ENCODE data around the gene SH3RF3. TPM values are rescaled to one million over a fixed set of nuclear protein-coding genes. Genes with fewer than 3 reads are reported as not detected.
"Not testable (repeated sequence)": the region's sequence is repeated elsewhere in the genome, so short reads cannot be mapped to it uniquely, and the experiment has no call there.

SH3RF3 gene
- polyA plus RNA-seq, 12 donors = 3.3 to 7.5 (median 4.7) TPM; not detected in 1

DNA sequence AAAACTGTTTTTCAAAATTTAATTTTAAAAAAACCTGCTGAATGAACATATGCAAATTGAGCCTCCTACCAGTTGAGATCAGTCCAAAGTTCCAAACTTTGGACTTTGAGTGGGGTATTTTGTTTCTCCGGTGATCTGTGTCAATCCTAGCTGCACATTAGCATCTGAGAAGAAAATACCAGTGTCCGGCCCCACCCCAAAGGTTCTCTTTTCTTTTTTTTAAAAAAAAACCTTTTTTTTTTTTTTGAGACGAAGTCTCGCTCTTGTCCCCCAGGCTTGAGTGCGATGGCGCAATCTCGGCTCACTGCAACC lies 393.0 kb downstream of the SH3RF3 start:
- no peak for DNase-seq

DNA sequence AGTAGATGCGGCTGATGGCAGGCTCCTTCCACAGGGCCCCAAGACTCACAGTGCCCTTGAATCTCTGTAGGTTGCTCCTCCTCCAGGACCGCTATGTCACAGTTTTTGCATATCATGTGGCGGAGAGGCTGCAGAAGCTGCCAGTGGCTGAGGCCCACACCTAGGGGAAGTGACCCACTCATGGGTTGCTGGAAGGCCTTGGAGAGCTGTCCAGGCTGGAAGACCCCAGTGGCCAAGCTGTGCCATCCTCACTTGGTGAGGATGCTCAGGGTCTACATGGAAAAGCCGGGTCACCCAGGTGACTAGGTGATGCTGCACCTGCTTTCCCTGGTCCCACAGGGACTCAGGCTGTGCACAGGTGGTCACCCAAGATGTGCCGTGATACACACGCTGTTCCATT lies 394.1 kb downstream of the SH3RF3 start:
- DNase-seq = no peak

DNA sequence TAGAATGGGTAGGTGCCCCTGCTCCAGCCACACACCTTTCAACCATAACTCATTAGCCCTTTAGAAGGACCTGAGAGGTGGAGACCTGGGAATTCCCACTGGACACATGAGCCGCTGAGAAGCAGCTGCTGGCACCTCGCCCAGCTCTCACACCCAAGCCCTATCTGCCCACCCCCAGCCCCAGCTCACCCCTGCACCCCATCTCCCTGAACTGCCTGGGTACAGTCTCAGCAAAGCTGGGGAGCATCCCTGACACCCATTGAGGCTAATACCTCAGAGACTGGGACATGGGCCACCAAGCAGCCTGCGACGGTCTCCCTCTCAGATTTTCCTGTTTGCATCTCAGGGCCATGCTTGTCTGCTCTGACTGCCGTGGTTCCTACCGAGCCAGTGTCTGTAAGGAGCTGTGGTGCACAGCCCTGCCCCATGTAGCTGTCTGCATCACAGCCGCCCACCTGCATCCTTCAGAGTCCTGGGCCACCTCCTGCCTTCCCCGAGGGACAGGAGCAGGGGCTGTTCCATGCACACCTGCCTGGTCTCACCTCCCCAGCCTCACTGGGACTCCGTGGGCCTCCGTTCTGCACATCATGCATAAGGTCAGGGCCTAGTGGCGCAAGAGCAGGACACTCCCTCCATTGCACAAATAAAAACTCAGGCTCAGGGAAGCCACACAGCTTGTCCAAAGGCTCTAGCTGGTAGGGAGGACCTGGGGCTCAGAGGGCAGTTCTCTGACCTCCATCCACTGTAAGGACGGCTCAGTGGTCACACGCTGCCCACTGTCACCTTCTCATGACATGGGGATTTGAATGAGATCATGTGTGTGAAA lies 394.7 kb downstream of the SH3RF3 start:
- DNase-seq = no peak

DNA sequence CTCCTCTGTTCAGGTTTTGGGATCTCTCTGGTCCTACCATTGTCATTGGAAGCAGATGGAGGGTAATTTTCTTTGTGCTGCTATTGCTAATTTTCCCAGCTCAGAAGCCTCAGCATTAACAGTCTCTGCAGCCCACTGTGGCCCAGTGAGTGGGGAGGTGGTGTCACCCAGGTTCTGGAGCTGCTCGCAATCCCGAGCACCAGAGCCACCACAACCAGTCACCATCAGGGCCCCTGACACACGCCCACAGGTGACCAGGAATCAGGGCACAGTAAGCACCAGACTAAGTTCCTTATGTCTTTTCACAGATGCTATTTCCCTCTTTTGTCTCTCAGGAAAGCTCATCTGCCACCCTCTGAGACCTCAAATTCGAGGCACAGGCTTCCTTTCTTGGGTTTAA lies 396.8 kb downstream of the SH3RF3 start:
- no peak for DNase-seq

DNA sequence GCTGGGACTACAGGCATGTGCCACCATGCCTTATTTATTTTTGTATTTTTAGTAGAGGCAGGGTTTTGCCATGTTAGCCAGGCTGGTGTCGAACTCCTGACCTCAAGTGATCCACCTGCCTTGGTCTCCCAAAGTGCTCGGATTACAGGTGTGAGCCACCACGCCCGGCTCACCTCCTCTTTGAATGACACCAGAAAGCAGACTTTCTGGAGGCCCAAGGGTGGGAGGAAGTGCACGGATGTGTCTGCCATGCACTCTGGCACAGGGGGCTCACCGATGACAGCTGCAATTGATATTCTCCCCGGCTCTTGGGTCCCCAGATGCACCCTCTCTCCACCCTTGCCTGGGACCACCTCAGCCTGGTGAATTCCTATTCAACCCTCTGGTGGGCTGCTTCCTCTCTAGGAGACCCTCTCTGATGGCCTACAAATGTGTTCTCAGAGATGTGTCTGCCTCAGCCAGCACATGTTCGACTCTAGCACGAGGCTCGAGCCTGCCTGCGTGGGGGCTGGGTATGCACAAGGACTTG lies 397.5 kb downstream of the SH3RF3 start:
- no peak for DNase-seq

DNA sequence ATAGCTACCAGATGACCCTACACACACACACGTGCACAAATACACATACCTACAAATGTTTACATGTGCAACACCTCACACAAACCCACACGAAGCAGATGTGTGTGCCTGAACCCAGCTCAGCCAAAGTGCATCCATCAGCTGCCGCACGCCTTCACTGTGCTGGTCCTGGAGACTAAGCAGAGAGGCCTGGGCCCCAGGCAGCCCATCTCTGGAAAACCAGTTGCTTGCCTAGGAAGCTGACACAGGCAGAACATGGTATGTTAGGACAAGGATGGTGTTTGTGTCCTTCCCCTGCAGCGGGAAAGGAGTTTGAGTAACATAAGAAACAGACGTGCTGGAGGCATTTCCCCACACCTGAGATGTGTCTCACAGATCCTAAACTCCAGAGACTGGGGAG lies 398.1 kb downstream of the SH3RF3 start:
- DNase-seq = no peak

DNA sequence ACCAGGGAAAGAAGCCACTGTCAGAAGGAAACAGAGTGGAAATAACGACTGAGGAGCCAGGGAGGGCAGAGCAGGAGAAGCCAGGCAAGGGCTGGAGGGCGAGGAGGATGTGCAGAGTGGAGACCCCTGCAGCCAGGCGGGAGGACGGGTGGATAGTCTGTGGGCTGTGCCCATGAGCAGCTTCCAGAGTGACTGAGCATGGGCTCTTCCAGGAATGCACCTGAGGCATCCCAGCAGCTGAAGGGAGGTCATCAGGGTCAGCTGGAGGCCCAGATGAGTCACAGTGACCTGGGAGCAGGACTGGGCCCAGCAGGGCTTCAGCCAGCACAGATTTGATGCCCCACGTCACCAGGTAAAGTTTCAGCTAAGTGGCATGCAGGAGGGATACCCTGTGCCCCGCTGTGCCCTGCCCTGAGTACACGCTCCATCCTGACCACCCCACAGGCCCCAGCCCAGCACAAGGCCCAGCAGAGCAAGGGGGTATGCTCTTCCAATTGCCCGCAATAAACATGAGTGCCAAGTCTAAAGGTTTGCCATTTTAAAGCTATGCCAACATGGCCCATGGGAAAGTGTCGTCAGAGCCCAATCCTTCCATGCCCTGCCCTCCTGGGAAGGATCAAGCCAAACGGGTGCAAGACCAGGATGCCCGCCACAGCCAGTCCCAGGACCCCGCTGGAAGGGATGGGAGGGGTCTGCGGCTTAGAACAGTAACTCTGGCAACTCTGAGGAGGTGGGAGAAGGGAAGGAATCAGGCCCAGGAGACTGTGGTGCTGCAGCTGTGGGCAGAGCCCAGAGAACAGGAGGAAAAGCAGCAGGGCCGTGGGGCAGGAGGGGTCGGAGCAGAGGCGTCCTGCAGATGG lies 399.1 kb downstream of the SH3RF3 start:
- DNase-seq = no peak

DNA sequence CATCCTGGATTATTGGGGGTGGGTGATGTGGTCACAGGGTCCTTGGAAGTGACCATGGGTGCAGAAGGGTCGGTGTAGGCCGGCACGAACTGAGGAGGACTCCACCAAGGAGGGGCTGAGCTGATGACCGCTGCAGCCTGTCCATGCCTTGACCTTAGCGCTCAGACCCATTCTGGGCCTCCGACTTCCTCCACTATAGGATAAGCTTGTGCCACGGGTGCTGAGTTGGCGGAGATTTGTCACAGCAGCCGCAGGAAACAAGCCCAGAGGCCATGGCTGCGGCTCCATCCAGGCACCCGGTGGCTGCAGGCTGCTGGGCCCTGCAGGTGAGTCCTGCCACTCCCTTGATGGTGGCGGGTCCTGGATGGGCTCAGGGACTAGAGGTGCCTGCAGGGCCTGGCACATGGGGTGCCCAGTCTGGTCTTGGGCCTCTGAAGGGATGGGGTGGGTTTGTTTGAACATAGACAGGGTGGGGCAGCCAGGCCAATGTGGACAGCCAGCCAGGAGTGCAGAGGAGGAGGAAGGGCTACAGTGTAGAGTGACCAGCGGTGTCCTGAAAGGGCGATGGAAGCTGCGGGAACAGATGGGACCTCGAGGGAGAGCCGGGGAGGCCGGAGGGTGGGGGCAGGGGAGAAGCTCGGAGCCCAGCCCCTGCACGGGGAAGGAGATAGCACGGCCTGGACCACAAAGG lies 400.0 kb downstream of the SH3RF3 start:
- no peak for DNase-seq

DNA sequence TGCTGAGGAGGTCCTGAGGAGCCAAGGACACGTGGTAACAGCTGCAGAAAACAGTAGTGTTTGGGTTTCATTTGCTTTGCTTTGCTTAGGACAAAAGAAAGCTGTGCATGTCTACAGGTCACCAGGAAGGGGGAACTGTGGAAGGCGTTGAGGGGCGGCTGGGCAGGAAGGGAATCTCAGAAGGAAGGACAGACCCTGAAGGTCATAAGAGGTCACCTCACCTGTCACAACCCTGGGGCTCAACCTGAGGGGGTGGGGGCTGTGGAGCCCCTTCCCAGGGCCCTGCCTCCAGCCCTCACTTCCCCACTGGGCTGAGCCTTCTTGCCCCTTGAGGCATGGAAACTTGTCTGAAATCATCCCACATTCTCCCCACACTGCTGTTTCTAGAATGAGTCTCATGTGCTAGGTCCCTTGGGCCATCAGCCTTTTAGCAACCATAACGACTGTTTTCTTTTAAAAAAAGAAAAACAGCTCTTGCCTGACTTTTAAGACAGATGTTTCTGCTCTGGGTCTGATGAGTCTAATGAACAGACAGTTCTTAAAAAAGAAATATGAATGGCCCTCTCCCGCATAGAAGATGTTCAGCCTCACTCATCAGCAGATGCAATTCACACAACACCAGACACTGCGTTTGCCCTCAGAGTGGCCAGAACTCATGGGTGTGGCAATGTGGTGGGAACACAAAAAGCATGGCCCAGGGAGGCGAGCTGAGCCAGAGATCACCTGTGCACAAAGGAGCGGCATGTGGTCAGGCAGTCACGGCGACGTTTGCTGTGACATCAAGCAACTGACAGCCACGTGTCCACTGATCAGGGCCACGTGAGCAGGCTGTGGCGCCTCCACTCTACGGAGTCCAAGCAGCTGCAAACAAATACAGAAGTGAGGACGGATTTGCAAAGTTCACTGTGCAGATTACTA lies 400.8 kb downstream of the SH3RF3 start:
- DNase-seq = no peak

DNA sequence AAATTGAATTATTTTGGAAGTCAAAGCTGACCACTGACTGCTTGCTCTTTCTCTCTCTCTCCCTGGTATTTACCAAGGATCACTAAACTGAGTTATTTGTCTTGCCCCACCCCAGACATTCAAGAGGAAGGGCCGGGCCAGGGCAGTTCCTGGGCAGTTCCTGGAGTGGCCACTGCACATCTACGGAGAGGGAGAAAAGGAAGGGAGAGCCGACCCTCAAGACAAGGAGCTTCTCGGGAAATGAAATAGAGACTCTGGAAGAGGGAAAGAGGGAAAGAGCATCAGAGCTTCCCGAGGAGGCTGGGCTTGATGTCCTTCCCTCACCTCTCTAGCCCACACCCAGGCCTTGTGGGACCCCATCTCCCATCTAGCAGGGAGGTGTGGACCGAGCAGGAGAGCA lies 401.7 kb downstream of the SH3RF3 start:
- DNase-seq = no peak

DNA sequence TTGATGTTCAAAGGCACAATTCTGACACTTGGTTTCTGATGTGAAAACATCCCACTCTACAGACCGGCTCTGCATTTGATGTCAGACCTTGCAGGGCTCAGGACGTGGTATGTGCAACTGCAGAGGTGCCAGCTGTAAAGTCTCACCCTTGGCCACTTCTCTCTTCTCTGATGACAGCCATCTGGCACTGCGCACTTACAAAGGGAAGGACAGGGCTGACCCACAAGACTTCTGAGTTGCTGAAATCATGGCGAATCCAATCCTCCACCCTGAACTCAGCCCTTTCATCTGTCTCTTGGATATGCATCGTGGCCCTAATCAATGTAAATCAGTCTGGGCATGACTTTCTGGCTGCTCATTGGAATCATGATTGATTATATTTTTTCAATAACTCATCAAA lies 402.2 kb downstream of the SH3RF3 start:
- DNase-seq = no peak

DNA sequence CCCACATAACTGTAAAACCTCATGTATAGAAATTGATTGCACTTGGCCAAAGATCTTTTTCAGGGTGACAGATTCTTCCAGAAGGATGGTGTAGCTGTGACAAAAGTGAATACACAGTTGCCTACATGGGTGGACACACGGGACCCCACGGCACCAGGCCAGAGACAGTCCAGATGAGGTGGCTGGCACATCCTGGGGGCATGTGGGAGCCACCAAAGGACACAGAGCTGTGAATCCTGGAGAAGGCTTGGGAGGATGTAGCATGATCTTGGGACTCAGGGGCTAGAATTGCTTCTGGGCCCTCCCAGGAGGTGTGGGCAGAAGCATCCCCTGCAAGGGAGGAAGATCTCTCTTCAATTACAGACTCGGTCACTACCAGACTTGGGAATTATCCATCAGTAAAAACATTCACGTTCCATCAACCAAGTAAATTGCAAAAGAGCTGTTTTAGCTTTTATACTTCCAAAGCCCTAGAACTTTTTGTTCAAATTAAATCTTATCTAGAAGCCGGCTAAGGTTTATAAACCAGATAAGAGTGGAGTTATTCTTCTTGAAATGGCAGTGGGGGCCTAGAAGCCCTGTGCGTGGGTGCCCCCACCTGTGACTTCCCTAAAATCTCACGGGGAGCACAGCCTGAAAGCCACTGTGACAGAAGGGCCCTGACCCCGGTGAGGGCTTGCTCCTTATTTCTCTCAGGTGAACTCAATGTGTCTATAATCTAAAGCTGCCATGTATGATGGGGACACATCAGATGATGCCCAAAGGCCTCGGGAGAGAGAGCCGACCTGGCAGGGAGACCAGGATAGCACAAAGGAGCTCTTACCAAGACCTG lies 403.1 kb downstream of the SH3RF3 start:
- no peak for DNase-seq

DNA sequence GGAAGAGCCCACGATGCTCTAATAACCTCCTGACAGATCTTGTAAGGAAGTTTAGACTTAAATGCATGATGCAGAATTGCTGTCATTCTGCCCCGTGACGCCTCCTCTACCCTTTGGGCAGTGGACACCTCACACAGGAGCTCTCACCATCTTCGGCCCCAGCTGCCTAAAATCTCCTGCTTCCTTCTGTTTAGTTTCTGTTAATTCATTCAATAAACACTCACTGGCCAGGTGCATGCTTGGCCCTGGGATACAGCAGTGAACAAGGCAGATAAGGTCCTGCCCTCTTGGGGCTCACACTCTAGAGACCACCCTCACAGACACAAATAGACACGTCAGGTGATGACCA lies 403.7 kb downstream of the SH3RF3 start:
- no peak for DNase-seq

DNA sequence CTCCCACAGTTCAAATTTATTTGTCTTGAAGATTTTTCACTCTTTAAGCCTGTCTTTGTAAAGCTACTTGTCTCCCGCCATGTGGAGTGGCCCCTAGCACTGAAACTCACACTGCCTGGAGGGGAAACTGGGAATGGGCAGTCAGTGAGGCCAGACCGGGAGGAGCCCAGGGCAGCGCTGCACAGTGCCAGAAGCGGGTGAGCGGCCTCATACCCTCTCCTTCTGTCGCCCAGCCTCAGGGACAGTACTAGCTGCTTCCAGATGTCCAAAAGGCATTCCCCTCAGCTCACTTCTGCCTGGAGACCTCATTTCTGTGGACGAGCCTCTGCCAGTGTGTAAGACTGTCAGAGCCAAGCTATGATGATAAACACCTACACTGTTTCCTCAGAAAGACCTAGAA lies 404.8 kb downstream of the SH3RF3 start:
- DNase-seq = no peak

DNA sequence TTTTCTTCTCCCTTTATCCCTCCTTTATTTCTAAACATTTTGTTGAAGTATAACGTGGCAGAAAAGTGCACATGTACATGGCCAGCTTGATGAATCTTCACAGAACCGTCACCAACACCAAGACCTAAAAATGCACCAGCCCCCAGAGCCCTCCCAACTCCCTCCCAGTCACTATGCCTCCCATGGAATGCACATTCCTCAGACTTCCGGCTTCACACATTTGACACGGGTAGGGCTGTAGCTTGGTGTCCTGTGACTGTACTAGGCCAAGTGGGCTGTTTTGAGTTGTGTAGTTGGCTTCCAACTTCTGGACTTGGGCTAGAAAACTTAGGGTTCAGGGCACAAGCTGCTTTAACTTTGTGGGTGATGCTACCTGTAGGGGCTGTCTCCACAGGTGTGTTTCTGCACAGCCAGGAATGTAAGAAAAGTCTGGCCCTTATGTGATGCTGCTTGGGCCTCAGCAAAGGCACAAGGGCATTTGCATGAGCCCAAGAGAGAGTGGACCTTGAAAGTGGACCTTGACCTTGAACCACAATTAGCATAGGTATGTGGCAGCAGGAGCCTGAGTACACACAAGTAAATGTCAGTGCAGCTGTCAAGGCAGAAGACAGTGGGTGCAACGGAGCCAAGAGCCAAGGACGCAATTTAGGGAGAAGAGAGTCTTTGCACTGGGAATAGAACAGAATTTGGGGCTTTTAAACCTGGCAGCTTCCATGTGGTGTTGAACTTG lies 406.4 kb downstream of the SH3RF3 start:
- DNase-seq = no peak

DNA sequence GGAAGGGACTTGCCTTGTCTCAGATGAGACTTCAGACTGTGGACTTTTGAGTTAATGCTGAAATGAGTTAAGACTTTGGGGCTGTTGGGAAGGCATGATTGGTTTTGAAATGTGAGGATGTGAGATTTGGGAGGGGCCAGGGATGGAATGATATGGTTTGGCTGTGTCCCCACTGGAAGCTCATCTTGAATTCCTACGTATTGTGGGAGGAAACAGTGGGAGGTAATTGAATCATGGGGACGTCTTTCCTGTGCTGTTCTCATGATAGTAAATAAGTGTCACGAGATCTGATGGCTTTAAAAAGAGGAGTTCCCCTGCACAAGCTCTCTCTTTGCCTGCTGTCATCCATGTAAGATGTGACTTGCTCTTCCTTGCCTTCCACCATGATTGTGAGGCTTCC lies 407.6 kb downstream of the SH3RF3 start:
- not testable (repeated sequence) for DNase-seq

DNA sequence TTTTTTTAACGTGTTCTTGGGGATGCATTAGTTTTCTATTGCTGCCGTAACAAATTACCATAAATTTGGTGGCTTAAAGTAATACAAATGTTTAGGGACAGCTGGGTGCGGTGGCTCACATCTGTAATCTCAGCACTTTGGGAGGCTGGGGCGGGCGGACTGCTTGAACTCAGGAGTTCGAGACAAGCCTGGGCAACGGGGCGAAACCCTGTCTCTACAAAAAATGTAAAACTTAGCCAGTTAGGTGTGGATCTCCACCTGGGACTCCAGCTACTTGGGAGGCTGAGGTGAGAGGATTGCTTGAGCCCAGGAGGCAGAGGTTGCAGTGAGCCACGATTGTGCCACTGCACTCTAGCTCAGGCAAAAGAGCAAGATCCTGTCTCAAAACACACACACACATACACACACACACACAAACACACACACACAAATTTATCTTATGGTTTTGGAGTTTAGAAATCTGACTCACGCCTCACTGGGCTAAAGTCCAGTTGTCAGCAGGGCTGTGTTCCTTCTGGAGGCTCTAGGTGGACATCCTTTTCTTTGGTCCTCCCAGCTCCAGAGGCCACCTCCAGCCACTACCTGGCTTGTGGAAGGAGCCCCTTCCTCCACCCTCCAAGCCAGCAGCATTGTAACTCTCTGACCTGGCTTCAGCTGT lies 408.7 kb downstream of the SH3RF3 start:
- DNase-seq = no peak

DNA sequence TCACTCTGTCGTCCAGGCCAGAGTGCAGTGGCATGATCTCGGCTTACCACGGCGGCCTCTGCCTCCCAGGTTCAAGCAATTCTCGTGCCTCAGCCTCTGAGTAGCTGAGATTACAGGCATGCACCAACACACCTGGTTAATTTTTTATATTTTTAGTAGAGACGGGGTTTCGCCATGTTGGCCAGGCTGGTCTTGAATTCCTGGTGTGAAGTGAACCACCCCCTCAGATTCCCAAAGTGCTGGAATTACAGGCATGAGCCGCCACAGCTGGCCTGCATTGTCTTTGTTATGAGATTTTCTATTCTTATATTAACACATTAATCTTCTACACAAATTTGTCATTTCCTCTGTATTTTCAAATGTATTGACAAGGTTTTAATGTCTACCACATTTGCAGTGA lies 409.5 kb downstream of the SH3RF3 start:
- no peak for DNase-seq

DNA sequence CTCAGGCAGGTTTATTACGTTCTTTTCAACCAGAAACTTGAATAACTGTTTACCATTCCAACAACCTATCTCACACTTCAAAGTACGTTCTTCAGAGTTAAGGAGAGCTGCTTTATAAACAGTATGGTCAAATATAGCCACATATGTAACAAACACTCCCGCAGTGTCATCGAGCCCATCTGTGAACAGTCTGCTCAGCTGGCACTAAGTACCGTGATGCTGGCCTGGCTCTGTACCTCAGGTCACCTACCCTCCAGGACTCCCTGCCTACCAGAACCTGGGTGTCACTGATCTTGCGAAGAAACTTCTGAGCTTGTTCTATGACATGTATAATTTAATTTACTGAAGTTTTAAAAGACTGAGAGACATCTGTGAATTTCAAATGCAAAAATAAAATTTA lies 413.4 kb downstream of the SH3RF3 start:
- DNase-seq = no peak

Measured in muscle of arm (tissue), 12 donors.